22Rv1 (cell line): ENCODE data around the gene WDR27.
A peak's percentile ranks its signal among the peaks of the same experiment; 100 is the strongest.

ENCODE experiments used
- H3K27ac ChIP-seq: fragments of 450-650 bp; 2 replicates; pipeline ENCODE4 v1.5.1; 2017
- ZFX ChIP-seq: fragments of 450-650 bp; IDR thresholded peaks from 2 replicates; pipeline ENCODE4 v1.6.1; 2017; ENCODE audit warnings: antibody characterized with exemption, borderline replicate concordance
- TF ChIP-seq, protein P1 (sequence below): fragments of 450-650 bp; IDR thresholded peaks from 2 replicates; pipeline ENCODE4 v1.5.1; 2017; ENCODE audit warnings: mild to moderate bottlenecking

Gene WDR27

DNA sequence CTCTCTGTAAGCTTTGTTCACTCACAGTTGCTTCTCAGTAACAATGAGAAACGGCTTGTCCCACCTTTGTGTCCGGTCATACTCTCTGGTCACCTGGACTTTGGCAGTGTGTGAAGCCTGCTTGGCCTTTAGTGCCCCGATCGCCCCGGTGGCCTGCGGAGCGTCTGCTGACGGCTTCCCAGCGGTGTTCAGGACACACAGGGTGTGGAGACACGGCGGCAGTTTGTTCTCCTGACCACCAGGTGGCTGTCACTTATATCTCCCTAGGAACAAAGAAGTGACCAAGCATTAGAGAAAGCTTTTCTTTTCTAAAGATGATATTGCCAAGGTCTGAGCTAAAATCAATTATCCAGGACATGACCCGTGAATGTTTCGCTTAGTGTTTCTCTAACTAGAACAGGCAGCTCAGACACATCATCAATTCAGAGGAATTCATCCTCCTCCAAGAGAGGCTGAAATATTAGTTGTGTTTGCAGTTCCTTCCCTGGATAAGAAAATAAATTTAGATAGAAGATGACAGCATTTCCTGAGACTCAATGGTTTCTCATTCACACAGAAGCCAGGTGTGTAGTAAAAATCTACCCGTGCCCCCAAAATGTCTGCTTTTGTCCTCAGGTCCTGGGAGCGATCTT is 280.8 kb downstream of the WDR27 start:
- TF ChIP-seq, protein P1, sequence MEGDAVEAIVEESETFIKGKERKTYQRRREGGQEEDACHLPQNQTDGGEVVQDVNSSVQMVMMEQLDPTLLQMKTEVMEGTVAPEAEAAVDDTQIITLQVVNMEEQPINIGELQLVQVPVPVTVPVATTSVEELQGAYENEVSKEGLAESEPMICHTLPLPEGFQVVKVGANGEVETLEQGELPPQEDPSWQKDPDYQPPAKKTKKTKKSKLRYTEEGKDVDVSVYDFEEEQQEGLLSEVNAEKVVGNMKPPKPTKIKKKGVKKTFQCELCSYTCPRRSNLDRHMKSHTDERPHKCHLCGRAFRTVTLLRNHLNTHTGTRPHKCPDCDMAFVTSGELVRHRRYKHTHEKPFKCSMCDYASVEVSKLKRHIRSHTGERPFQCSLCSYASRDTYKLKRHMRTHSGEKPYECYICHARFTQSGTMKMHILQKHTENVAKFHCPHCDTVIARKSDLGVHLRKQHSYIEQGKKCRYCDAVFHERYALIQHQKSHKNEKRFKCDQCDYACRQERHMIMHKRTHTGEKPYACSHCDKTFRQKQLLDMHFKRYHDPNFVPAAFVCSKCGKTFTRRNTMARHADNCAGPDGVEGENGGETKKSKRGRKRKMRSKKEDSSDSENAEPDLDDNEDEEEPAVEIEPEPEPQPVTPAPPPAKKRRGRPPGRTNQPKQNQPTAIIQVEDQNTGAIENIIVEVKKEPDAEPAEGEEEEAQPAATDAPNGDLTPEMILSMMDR, result no peak
- TF ChIP-seq ZFX, result no peak
- H3K27ac ChIP-seq, result no peak overlapping the region

DNA sequence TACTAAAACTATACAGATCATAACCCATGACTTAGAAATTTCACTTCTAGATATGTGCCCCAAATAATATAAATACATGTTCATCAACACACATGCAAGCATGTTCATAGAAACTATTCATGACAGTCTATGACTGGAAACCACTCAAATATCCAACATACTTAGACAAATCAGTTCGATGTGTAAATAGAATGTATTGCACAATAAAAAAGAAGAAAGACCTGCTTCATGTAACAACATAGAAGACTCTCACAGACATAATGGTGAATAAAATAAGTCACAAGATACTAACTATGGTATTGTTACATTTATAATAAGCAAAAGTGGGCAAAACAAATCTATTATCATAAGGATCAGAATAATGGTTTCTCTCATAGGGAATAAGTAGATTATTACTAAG is 284.7 kb downstream of the WDR27 start:
- TF ChIP-seq ZFX, result no peak
- TF ChIP-seq, protein P1, result no peak
- no peak overlapping the region for H3K27ac ChIP-seq

DNA sequence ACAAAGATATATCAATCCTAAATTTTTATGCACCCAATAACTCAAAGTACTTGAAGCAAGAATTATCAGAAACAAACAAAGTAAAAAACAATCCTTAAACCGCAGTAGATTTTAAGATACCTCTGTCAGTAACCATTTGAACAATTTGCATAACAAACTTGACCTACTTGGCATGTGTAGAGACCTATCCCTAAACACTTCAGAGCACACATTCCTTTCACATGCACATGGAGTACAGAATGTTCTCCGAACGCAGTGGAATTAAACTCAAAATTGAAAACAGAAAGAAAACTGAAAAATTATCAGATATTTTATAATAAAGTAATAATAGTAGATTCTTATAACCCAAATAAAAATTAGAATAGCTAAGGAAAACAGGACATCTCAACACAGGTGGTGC is 285.6 kb downstream of the WDR27 start:
- TF ChIP-seq, protein P1, result no peak
- no peak for TF ChIP-seq ZFX

DNA sequence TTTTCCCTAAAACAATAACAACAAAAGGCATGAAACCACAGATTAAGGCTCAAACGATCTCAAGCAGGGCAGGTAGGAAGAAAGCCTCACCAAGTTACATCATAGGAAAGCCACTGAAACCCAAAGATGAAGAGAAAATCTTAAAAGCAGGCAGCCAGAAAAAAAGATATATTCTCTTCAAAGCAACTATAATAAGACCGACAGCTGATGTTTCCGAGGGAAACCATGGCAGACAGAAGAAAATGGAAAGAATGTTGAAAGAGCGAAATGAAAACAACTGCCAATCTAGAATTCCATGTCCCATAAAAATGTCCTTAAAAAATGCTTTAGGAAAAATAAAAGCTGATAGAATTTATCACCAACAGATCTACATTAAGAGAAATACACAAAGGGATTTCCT is 286.6 kb downstream of the WDR27 start:
- TF ChIP-seq, protein P1, result no peak
- TF ChIP-seq ZFX, result no peak
- H3K27ac ChIP-seq, result no peak overlapping the region

More for the DNA sequence above, 285.6 kb downstream of the WDR27 start:
- H3K27ac ChIP-seq, result no peak overlapping the region

DNA sequence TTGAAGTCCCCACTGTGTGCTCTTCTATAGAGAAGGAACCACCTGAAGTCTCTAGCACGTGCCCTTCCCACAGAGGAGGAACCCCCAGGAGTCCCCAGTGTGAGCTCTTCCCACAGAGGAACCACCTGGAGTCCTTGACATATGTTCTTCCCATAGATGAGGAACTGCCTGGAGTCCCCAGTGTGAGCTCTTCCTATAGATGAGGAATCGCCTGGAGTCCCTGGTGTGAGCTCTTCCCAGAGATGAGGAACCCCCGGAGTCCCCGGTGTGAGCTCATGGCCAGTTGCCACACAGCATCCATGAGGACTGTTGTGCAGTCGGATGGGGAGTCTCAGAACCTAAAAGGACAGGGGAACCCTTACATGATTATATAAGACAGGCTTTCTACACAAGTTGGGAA is 290.1 kb downstream of the WDR27 start:
- H3K27ac ChIP-seq, result no peak overlapping the region
- TF ChIP-seq, protein P1, result no peak
- TF ChIP-seq ZFX, result no peak

DNA sequence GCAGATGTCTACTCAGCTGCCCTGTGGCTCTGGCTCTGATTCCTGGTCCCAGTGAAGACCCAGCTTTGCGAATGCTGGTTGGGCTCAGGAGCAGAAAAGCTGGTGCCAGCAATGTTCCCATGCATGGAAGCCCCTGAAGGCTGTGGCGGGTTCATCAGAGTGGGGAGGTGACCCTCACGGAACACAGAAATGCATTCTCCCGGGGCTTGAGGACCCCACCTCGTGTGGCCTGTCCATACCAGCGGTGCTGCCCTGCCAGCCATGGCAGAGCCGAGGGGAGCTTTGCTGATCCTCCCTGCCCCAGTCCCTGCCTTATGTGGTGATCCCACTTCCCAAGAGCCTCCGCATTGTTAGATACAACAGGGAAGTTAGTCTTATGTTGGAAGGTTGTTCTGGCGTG is 290.5 kb downstream of the WDR27 start:
- no peak for TF ChIP-seq ZFX
- TF ChIP-seq, protein P1, result no peak
- H3K27ac ChIP-seq, result no peak overlapping the region

DNA sequence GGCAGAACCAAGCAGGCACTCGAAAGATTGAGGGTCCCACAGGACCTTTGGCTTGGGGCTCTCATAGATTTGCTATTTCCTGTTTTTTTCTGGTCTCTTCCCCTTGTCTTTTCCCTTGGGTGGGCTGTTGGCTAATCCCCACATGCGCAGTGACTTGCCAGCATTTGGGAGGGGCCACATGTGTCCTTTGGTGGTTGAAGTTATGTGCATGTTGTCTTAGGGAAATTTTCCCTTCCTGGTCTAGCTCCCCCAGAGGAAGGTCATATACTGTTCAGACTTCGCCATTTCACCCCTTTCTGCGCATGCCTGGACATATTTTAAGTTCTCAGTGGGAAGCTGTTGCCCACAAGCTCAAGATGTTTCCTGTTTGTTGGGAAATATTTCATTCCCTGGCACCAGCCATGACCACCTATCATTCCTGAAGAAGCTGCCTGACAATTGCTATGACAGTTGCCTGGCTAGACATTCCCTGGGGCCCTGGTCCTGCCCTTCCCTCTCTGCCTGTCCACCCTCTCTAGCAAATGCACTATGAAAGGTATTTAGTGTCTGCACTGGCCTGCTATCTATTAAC is 292.0 kb downstream of the WDR27 start:
- TF ChIP-seq, protein P1, result peak; percentile 6; the same call in 1 of the 2 replicates
- TF ChIP-seq ZFX, result no peak

More for the DNA sequence above, 292.0 kb downstream of the WDR27 start:
- no peak overlapping the region for H3K27ac ChIP-seq
